Gastrocnemius medialis (tissue), 4 donors: ENCODE data around the gene METTL13. TPM values are rescaled to one million over a fixed set of nuclear protein-coding genes. Genes with fewer than 3 reads are reported as not detected.
A peak's percentile ranks its signal among the peaks of the same experiment; 100 is the strongest.

Experiments used
- ATAC-seq, 2 donors: fragments of 150-250 bp; one replicate each; pipeline ENCODE4 v1.9.1; 2016
- DNase-seq, 2 donors: peaks; one replicate each; pipeline ENCODE4 v3.0.0-alpha.2; 2019
- H3K27ac ChIP-seq, 4 donors: fragments of 200-600 bp; sonication (generic); 1 replicate in 1 of 4; 2 replicates in 3 of 4; pipeline ENCODE4 v1.5.1; 2016 to 2018; ENCODE audit warnings: mild to moderate bottlenecking in 2 of 4, moderate library complexity in 1 of 4
- H3K27me3 ChIP-seq, 3 donors: fragments of 200-600 bp; sonication (generic) in 2 of 3; 1 replicate in 1 of 3; 2 replicates in 2 of 3; pipeline versions ENCODE4 v1.5.1 to v1.6.0; 2016 to 2019; ENCODE audit warnings: mild to moderate bottlenecking in 1 of 3, moderate library complexity in 1 of 3
- H3K36me3 ChIP-seq, 2 donors: fragments of 200-600 bp; sonication (generic) in 1 of 2; one replicate each; pipeline ENCODE4 v1.5.1; 2017 to 2018
- H3K4me1 ChIP-seq, 2 donors: fragments of 200-600 bp; sonication (generic) in 1 of 2; one replicate each; pipeline ENCODE4 v1.5.1; 2016 to 2017; ENCODE audit warnings: mild to moderate bottlenecking in 2 of 2
- H3K4me3 ChIP-seq, 4 donors: fragments of 200-600 bp; sonication (generic) in 3 of 4; 1 replicate in 1 of 4; 2 replicates in 3 of 4; pipeline ENCODE4 v1.5.1; 2016 to 2019; ENCODE audit warnings: mild to moderate bottlenecking in 2 of 4
- H3K9me3 ChIP-seq, 3 donors: fragments of 200-600 bp; sonication (generic) in 2 of 3; 1 replicate in 1 of 3; 2 replicates in 2 of 3; pipeline ENCODE4 v1.5.1; 2016 to 2019
- CTCF ChIP-seq, 5 experiments: fragments of 450-650 bp in 3 of 5; fragments of 200-600 bp in 2 of 5; sonication (generic) in 2 of 5; IDR thresholded peaks in 4 of 5; conservative IDR thresholded peaks in 1 of 5; 1 replicate in 4 of 5; 2 replicates in 1 of 5; pipeline ENCODE4 v1.5.1; 2016 to 2019; ENCODE audit warnings: antibody characterized with exemption in 5 of 5, mild to moderate bottlenecking in 3 of 5, moderate library complexity in 3 of 5
- POLR2A ChIP-seq, 2 donors: fragments of 450-650 bp; IDR thresholded peaks; one replicate each; pipeline ENCODE4 v1.6.1; 2017; ENCODE audit warnings: antibody characterized with exemption in 2 of 2, mild to moderate bottlenecking in 2 of 2, moderate library complexity in 2 of 2
- in situ Hi-C, 4 donors: fragments of 200-750 bp; cut with MboI; loops; one replicate each; pipeline versions ENCODE4 v1.15.0 to v1.8.0; 2017; ENCODE audit warnings: low sequenced_read_pairs in 4 of 4
- intact Hi-C: fragments of 100-400 bp; cut with DNase I; formaldehyde crosslinking; loops from one replicate; pipeline ENCODE4 v1.15.1; 2023; ENCODE audit warnings: low total_unique reads
- total RNA-seq, 4 donors: library from RNA; depleted of rRNA; stranded (reverse); fragments of >200 nt; gene quantifications; one replicate each; pipeline versions ENCODE4 v1.1.0 to v1.2.3, GENCODE V29; 2016

The METTL13 gene
- total RNA-seq, 4 donors from 2014 or later, result 18.6 to 32.8 (median 23.5) TPM

GRCh38 chr1:171772312-171772711, 9.1 kb upstream of the METTL13 start:
- Histone ChIP-seq H3K4me3 (no peak overlapping the region), H3K27me3 (no peaks in the 10 kb centered on the region), H3K9me3 (no peaks in the 10 kb centered on the region), H3K27ac (no peak overlapping the region), H3K4me1 (no peaks in the 10 kb centered on the region), H3K36me3 (no peaks in the 10 kb centered on the region)
- TF ChIP-seq CTCF (IDR thresholded peaks at IDR 0.05 in 4 of 5, conservative IDR thresholded peaks at IDR 0.05 in 1 of 5) (no peak), POLR2A (IDR thresholded peaks at IDR 0.05) (no peak)
- intact Hi-C loops, result no loop called here
- in situ Hi-C loops, result no loop called here
- DNase-seq, result no peak
- ATAC-seq, result no peak

- Histone ChIP-seq H3K4me1 (peaks cover 31% of the 10 kb centered on the region in 2 donors), H3K27ac (peak overlapping the region; percentile 87 to 95 (median 90)), H3K36me3 (peaks cover 0 to 8% of the 10 kb centered on the region in 2 donors), H3K4me3 (peak overlapping the region; percentile 60 to 92 (median 87)), H3K27me3 (no peaks in the 10 kb centered on the region), H3K9me3 (no peaks in the 10 kb centered on the region)
- intact Hi-C loops (loop anchor here (1.0 to 2.0 kb wide), 5 partner anchors 37 to 1696 kb away; partner anchors contain the start of genes PRDX6, PRRC2C and SUCO), in situ Hi-C loops (loop anchor here in 3 of 4 donors (5.0 to 25.0 kb wide), 3 partner anchors 38 to 757 kb away; partner anchors contain the start of genes SUCO (in 2 of the 3), PIGC (in 1 of the 3) and VAMP4 (in 1 of the 3))
- TF ChIP-seq CTCF (IDR thresholded peaks at IDR 0.05 in 4 of 5, conservative IDR thresholded peaks at IDR 0.05 in 1 of 5), result no peak
- TF ChIP-seq POLR2A (IDR thresholded peaks at IDR 0.05), result no peak
- ATAC-seq (peak in 1 of 2 donors; percentile 3), DNase-seq (no peak)
These were observed 781 bp upstream of the METTL13 start for GRCh38 chr1:171780583-171781175.

GRCh38 chr1:171783816-171784530, 2.5 kb downstream of the METTL13 start:
- intact Hi-C loops, result no loop called here

GRCh38 chr1:171784784-171785183, 3.3 kb downstream of the METTL13 start:
- ATAC-seq, result no peak
- Histone ChIP-seq H3K36me3 (peaks cover 0 to 44% of the 10 kb centered on the region in 2 donors), H3K4me3 (no peak overlapping the region), H3K27ac (no peak overlapping the region), H3K9me3 (no peaks in the 10 kb centered on the region), H3K4me1 (peaks cover 34 to 35% of the 10 kb centered on the region in 2 donors), H3K27me3 (no peaks in the 10 kb centered on the region)
- no peak for DNase-seq
- no peak for TF ChIP-seq POLR2A (IDR thresholded peaks at IDR 0.05)
- intact Hi-C loops, result no loop called here
- in situ Hi-C loops, result loop anchor here in 3 of 4 donors (5.0 to 25.0 kb wide), 3 partner anchors 42 to 753 kb away; partner anchors contain the start of genes SUCO (in 2 of the 3), PIGC (in 1 of the 3) and VAMP4 (in 1 of the 3)

More at GRCh38 chr1:171783816-171784530, 2.5 kb downstream of the METTL13 start:
- no peaks in the 10 kb centered on the region for H3K9me3 ChIP-seq
- TF ChIP-seq POLR2A (IDR thresholded peaks at IDR 0.05) (no peak), CTCF (IDR thresholded peaks at IDR 0.05 in 4 of 5, conservative IDR thresholded peaks at IDR 0.05 in 1 of 5) (no peak)
- H3K4me3 ChIP-seq, result no peak overlapping the region
- ATAC-seq (no peak), DNase-seq (no peak)
- H3K4me1 ChIP-seq, result peaks cover 34 to 35% of the 10 kb centered on the region in 2 donors
- peaks cover 0 to 41% of the 10 kb centered on the region in 2 donors for H3K36me3 ChIP-seq
- no peak overlapping the region for H3K27ac ChIP-seq
- in situ Hi-C loops, result loop anchor here in 3 of 4 donors (5.0 to 25.0 kb wide), 3 partner anchors 42 to 753 kb away; partner anchors contain the start of genes SUCO (in 2 of the 3), PIGC (in 1 of the 3) and VAMP4 (in 1 of the 3)
- H3K27me3 ChIP-seq, result no peaks in the 10 kb centered on the region

GRCh38 chr1:171785766-171786165, 4.3 kb downstream of the METTL13 start:
- intact Hi-C loops, result no loop called here
- H3K36me3 ChIP-seq, result peaks cover 0 to 54% of the 10 kb centered on the region in 2 donors
- in situ Hi-C loops, result loop anchor here in 3 of 4 donors (25.0 kb wide), 2 partner anchors 652 to 752 kb away; partner anchors contain the start of genes SUCO (in 2 of the 3) and PIGC (in 1 of the 3)
- no peak for DNase-seq
- H3K4me3 ChIP-seq, result no peak overlapping the region
- TF ChIP-seq POLR2A (IDR thresholded peaks at IDR 0.05) (no peak), CTCF (IDR thresholded peaks at IDR 0.05 in 4 of 5, conservative IDR thresholded peaks at IDR 0.05 in 1 of 5) (no peak)
- no peaks in the 10 kb centered on the region for H3K27me3 ChIP-seq
- H3K4me1 ChIP-seq, result peaks cover 31 to 34% of the 10 kb centered on the region in 2 donors
- H3K9me3 ChIP-seq, result no peaks in the 10 kb centered on the region
- H3K27ac ChIP-seq, result peak overlapping the region in 1 of 4 donors; percentile 9
- no peak for ATAC-seq
